ENCODE results near the gene AHCYL2. TPM values are rescaled to one million over a fixed set of nuclear protein-coding genes. Genes with fewer than 3 reads are reported as not detected.

AHCYL2 gene
- total RNA-seq, 4 donors from 2014 or later: 10.9 to 19.4 (median 14.6) TPM

GRCh38 chr7:129385598-129385997, 160.8 kb downstream of the AHCYL2 start:
- ATAC-seq (ENCODE audit: low FRiP score): no peak
- DNase-seq (ENCODE audit: low spot score): no peak
- no peak for TF ChIP-seq CTCF (IDR thresholded peaks at IDR 0.05)

- ATAC-seq (ENCODE audit: low FRiP score): no peak
- no peak for TF ChIP-seq CTCF (IDR thresholded peaks at IDR 0.05)
- no peak for DNase-seq (ENCODE audit: low spot score)
These were observed 161.7 kb downstream of the AHCYL2 start for GRCh38 chr7:129386506-129386905.

- TF ChIP-seq CTCF (IDR thresholded peaks at IDR 0.05): no peak
- ATAC-seq (ENCODE audit: low FRiP score) (no peak), DNase-seq (ENCODE audit: low spot score) (no peak)
These were observed 162.7 kb downstream of the AHCYL2 start for GRCh38 chr7:129387537-129387936.

- TF ChIP-seq CTCF (IDR thresholded peaks at IDR 0.05): no peak
- ATAC-seq (ENCODE audit: low FRiP score): no peak
- DNase-seq (ENCODE audit: low spot score): no peak
These were observed 163.7 kb downstream of the AHCYL2 start for GRCh38 chr7:129388333-129389098.

GRCh38 chr7:129389829-129390228, 165.0 kb downstream of the AHCYL2 start:
- no peak for ATAC-seq (ENCODE audit: low FRiP score)

GRCh38 chr7:129390314-129390713, 165.5 kb downstream of the AHCYL2 start:
- DNase-seq (ENCODE audit: low spot score) (no peak), ATAC-seq (ENCODE audit: low FRiP score) (no peak)
- TF ChIP-seq CTCF (IDR thresholded peaks at IDR 0.05): no peak

More at GRCh38 chr7:129389829-129390228, 165.0 kb downstream of the AHCYL2 start:
- no peak for DNase-seq (ENCODE audit: low spot score)
- TF ChIP-seq CTCF (IDR thresholded peaks at IDR 0.05): no peak

- TF ChIP-seq CTCF (IDR thresholded peaks at IDR 0.05): no peak
- DNase-seq (ENCODE audit: low spot score) (no peak), ATAC-seq (ENCODE audit: low FRiP score) (no peak)
These were observed 166.8 kb downstream of the AHCYL2 start for GRCh38 chr7:129391546-129392171.

All from omental fat pad (tissue), 4 donors.